ENCODE results near the gene ADAM22. TPM values are rescaled to one million over a fixed set of nuclear protein-coding genes. Genes with fewer than 3 reads are reported as not detected.

ADAM22 gene
- total and polyA plus RNA-seq, 2 donors (not counting 1 experiment from before 2014, with no cell fraction given), result 0.18 to 0.66 TPM

- no peak for DNase-seq (ENCODE audit: low read depth in 2 of 2)
- H3K36me3 ChIP-seq (ENCODE audit: control insufficient read depth, insufficient read depth, low read length), result no peaks in the 10 kb centered on the region
- H3K27ac ChIP-seq (ENCODE audit: insufficient read depth, low read length), result no peak overlapping the region
- H2AFZ ChIP-seq (ENCODE audit: low read length), result no peak overlapping the region
- no peak overlapping the region for H3K9ac ChIP-seq (ENCODE audit: insufficient read depth, low read length)
- no peaks in the 10 kb centered on the region for H3K9me3 ChIP-seq (ENCODE audit: control insufficient read depth, insufficient read depth, low read depth, low read length)
- H3K79me2 ChIP-seq (ENCODE audit: control insufficient read depth, insufficient read depth, low read length), result no peaks in the 10 kb centered on the region
- TF ChIP-seq EZH2 (IDR thresholded peaks at IDR 0.05; ENCODE audit: low read length, missing control alignments) (no peak), CTCF (conservative IDR thresholded peaks at IDR 0.05 in 1 of 2, IDR thresholded peaks at IDR 0.05 in 1 of 2; ENCODE audit: low read depth in 1 of 2, low read length in 2 of 2) (no peak)
- H3K4me1 ChIP-seq (ENCODE audit: control insufficient read depth, extremely low read depth, insufficient read depth, low read length), result no peaks in the 10 kb centered on the region
- H3K4me3 ChIP-seq (replicated peaks in 1 of 4; ENCODE audit: control extremely low read depth in 1 of 4, insufficient read depth in 1 of 4, low read depth in 3 of 4, low read length in 4 of 4), result no peak overlapping the region
- H4K20me1 ChIP-seq (ENCODE audit: control insufficient read depth, extremely low read depth, insufficient read depth, low read length), result no peaks in the 10 kb centered on the region
- no peak overlapping the region for H3K4me2 ChIP-seq (ENCODE audit: extremely low read depth, insufficient read depth, low read length)
- no peaks in the 10 kb centered on the region for H3K27me3 ChIP-seq (ENCODE audit: control insufficient read depth, insufficient read depth, low read length)
Measured at GRCh38 chr7:88057655-88058054, 123.6 kb downstream of the ADAM22 start.

GRCh38 chr7:88062238-88062637 lies 128.2 kb downstream of the ADAM22 start:
- H4K20me1 ChIP-seq (ENCODE audit: control insufficient read depth, extremely low read depth, insufficient read depth, low read length), result no peaks in the 10 kb centered on the region
- H3K79me2 ChIP-seq (ENCODE audit: control insufficient read depth, insufficient read depth, low read length), result no peaks in the 10 kb centered on the region
- H3K9ac ChIP-seq (ENCODE audit: insufficient read depth, low read length), result no peak overlapping the region
- no peaks in the 10 kb centered on the region for H3K4me1 ChIP-seq (ENCODE audit: control insufficient read depth, extremely low read depth, insufficient read depth, low read length)
- H3K9me3 ChIP-seq (ENCODE audit: control insufficient read depth, insufficient read depth, low read depth, low read length), result no peaks in the 10 kb centered on the region
- H3K36me3 ChIP-seq (ENCODE audit: control insufficient read depth, insufficient read depth, low read length), result no peaks in the 10 kb centered on the region
- DNase-seq (ENCODE audit: low read depth in 2 of 2), result no peak
- no peaks in the 10 kb centered on the region for H3K27me3 ChIP-seq (ENCODE audit: control insufficient read depth, insufficient read depth, low read length)
- no peak overlapping the region for H2AFZ ChIP-seq (ENCODE audit: low read length)
- TF ChIP-seq CTCF (conservative IDR thresholded peaks at IDR 0.05 in 1 of 2, IDR thresholded peaks at IDR 0.05 in 1 of 2; ENCODE audit: low read depth in 1 of 2, low read length in 2 of 2), result no peak
- TF ChIP-seq EZH2 (IDR thresholded peaks at IDR 0.05; ENCODE audit: low read length, missing control alignments), result no peak
- H3K27ac ChIP-seq (ENCODE audit: insufficient read depth, low read length), result no peak overlapping the region
- H3K4me3 ChIP-seq (replicated peaks in 1 of 4; ENCODE audit: control extremely low read depth in 1 of 4, insufficient read depth in 1 of 4, low read depth in 3 of 4, low read length in 4 of 4), result no peak overlapping the region
- no peak overlapping the region for H3K4me2 ChIP-seq (ENCODE audit: extremely low read depth, insufficient read depth, low read length)

- Histone ChIP-seq H3K4me1 (ENCODE audit: control insufficient read depth, extremely low read depth, insufficient read depth, low read length) (no peaks in the 10 kb centered on the region), H3K4me3 (replicated peaks in 1 of 4; ENCODE audit: control extremely low read depth in 1 of 4, insufficient read depth in 1 of 4, low read depth in 3 of 4, low read length in 4 of 4) (no peak overlapping the region), H3K36me3 (ENCODE audit: control insufficient read depth, insufficient read depth, low read length) (no peaks in the 10 kb centered on the region), H2AFZ (ENCODE audit: low read length) (no peak overlapping the region), H3K4me2 (ENCODE audit: extremely low read depth, insufficient read depth, low read length) (no peak overlapping the region), H3K27me3 (ENCODE audit: control insufficient read depth, insufficient read depth, low read length) (no peaks in the 10 kb centered on the region), H3K79me2 (ENCODE audit: control insufficient read depth, insufficient read depth, low read length) (no peaks in the 10 kb centered on the region), H3K9me3 (ENCODE audit: control insufficient read depth, insufficient read depth, low read depth, low read length) (no peaks in the 10 kb centered on the region), H3K27ac (ENCODE audit: insufficient read depth, low read length) (no peak overlapping the region), H4K20me1 (ENCODE audit: control insufficient read depth, extremely low read depth, insufficient read depth, low read length) (no peaks in the 10 kb centered on the region), H3K9ac (ENCODE audit: insufficient read depth, low read length) (no peak overlapping the region)
- TF ChIP-seq EZH2 (IDR thresholded peaks at IDR 0.05; ENCODE audit: low read length, missing control alignments) (no peak), CTCF (conservative IDR thresholded peaks at IDR 0.05 in 1 of 2, IDR thresholded peaks at IDR 0.05 in 1 of 2; ENCODE audit: low read depth in 1 of 2, low read length in 2 of 2) (no peak)
- DNase-seq (ENCODE audit: low read depth in 2 of 2), result no peak
Measured at GRCh38 chr7:88069093-88069492, 135.0 kb downstream of the ADAM22 start.
